GM21360 (cell line): ENCODE data around the gene CPEB3.
"Not testable (repeated sequence)": the region's sequence is repeated elsewhere in the genome, so short reads cannot be mapped to it uniquely, and the experiment has no call there.

Experiments
- ATAC-seq: cut with Tn5 transposase; IDR thresholded peaks from one replicate; pipeline ENCODE4 v1.9.1; 2021; ENCODE audit warnings: mild to moderate bottlenecking, moderate library complexity; ENCODE audit not compliant: unreplicated experiment

Gene CPEB3

GRCh38 chr10:92052741-92053140 is 238.1 kb downstream of the CPEB3 start:
- ATAC-seq: no peak

- no peak for ATAC-seq
These were observed 238.8 kb downstream of the CPEB3 start for GRCh38 chr10:92052088-92052487.

- ATAC-seq: no peak
These were observed 243.7 kb downstream of the CPEB3 start for GRCh38 chr10:92047215-92047614.

GRCh38 chr10:92045641-92046106 is 245.2 kb downstream of the CPEB3 start:
- no peak for ATAC-seq

- no peak for ATAC-seq
These were observed 248.3 kb downstream of the CPEB3 start for GRCh38 chr10:92042541-92042940.

GRCh38 chr10:92038949-92039348 is 251.9 kb downstream of the CPEB3 start:
- ATAC-seq: no peak

GRCh38 chr10:92033070-92033469 is 257.8 kb downstream of the CPEB3 start:
- ATAC-seq: not testable (repeated sequence)

- no peak for ATAC-seq
These were observed 259.3 kb downstream of the CPEB3 start for GRCh38 chr10:92031580-92031979.

- ATAC-seq: no peak
These were observed 263.7 kb downstream of the CPEB3 start for GRCh38 chr10:92027141-92027540.

- not testable (repeated sequence) for ATAC-seq
These were observed 265.5 kb downstream of the CPEB3 start for GRCh38 chr10:92025340-92025739.

GRCh38 chr10:92024700-92025099 is 266.2 kb downstream of the CPEB3 start:
- no peak for ATAC-seq

- no peak for ATAC-seq
These were observed 276.3 kb downstream of the CPEB3 start for GRCh38 chr10:92014620-92015019.

- no peak for ATAC-seq
These were observed 279.2 kb downstream of the CPEB3 start for GRCh38 chr10:92011560-92012214.

GRCh38 chr10:92010047-92010735 is 280.7 kb downstream of the CPEB3 start:
- ATAC-seq: no peak

GRCh38 chr10:92009445-92009844 is 281.4 kb downstream of the CPEB3 start:
- ATAC-seq: no peak

GRCh38 chr10:92005978-92006377 is 284.9 kb downstream of the CPEB3 start:
- ATAC-seq: no peak

- no peak for ATAC-seq
These were observed 287.6 kb downstream of the CPEB3 start for GRCh38 chr10:92003258-92003657.

GRCh38 chr10:92001995-92002394 is 288.9 kb downstream of the CPEB3 start:
- ATAC-seq: no peak

- no peak for ATAC-seq
These were observed 289.3 kb downstream of the CPEB3 start for GRCh38 chr10:92001581-92001980.
